ENCODE data around the gene GIGYF1. TPM values are rescaled to one million over a fixed set of nuclear protein-coding genes. Genes with fewer than 3 reads are reported as not detected.

Gene GIGYF1
- total and polyA plus RNA-seq, 2 of the 13 experiments (the other 11 are each of a cell fraction or from before 2014, with no cell fraction given) = 7.6 to 16.1 TPM

GRCh38 chr7:100705753-100706671, 12.0 kb upstream of the GIGYF1 start, which contains the start of gene POP7 (continued):
- TF ChIP-seq UBTF (CRISPR knock-in tag; IDR thresholded peaks at IDR 0.05) (peak; percentile 68), CBX2 (IDR thresholded peaks at IDR 0.05; ENCODE audit: low read depth, low read length) (no peak), CBX2 (CRISPR knock-in tag; IDR thresholded peaks at IDR 0.05; ENCODE audit: low read depth) (no peak), RNF219 (CRISPR knock-in tag; IDR thresholded peaks at IDR 0.05) (no peak), REPIN1 (CRISPR knock-in tag; IDR thresholded peaks at IDR 0.05; ENCODE audit: borderline replicate concordance, low read depth) (peak; percentile 56; the same call in 1 of the 2 replicates), TCF7 (IDR thresholded peaks at IDR 0.05; ENCODE audit: low read depth) (no peak), NRL (CRISPR knock-in tag; IDR thresholded peaks at IDR 0.05; ENCODE audit: borderline replicate concordance) (peak; percentile 60), ZNF816 (CRISPR knock-in tag; IDR thresholded peaks at IDR 0.05; ENCODE audit: borderline replicate concordance) (peak; percentile 81), TBL1XR1 (IDR thresholded peaks at IDR 0.05; ENCODE audit: borderline replicate concordance, low read length, partially characterized antibody) (no peak), SIX1 (CRISPR knock-in tag; IDR thresholded peaks at IDR 0.05; ENCODE audit: borderline replicate concordance) (no peak), KIAA2018 (CRISPR knock-in tag; IDR thresholded peaks at IDR 0.05; ENCODE audit: borderline replicate concordance) (0 out of 2 replicates have a peak, but pooled peaks have one; percentile 70)
- TF ChIP-seq, protein P1, sequence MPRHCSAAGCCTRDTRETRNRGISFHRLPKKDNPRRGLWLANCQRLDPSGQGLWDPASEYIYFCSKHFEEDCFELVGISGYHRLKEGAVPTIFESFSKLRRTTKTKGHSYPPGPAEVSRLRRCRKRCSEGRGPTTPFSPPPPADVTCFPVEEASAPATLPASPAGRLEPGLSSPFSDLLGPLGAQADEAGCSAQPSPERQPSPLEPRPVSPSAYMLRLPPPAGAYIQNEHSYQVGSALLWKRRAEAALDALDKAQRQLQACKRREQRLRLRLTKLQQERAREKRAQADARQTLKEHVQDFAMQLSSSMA (CRISPR knock-in tag; IDR thresholded peaks at IDR 0.05) = peak; percentile 50; the same call in 1 of the 2 replicates

All from HepG2 (cell line).